AG09319 (cell line): ENCODE results near the gene ZNF142.

Experiments used
- DNase-seq: peaks from one replicate; pipeline ENCODE4 v3.0.0-alpha.2; 2010; ENCODE audit warnings: low read depth; ENCODE audit errors: extremely low read depth
- TF ChIP-seq, protein P1 (sequence below): IDR thresholded peaks from 2 replicates; pipeline ENCODE4 v1.5.1; 2011; ENCODE audit warnings: low read depth, mild to moderate bottlenecking, inconsistent platforms, low read length, moderate library complexity

ZNF142 gene, protein sequence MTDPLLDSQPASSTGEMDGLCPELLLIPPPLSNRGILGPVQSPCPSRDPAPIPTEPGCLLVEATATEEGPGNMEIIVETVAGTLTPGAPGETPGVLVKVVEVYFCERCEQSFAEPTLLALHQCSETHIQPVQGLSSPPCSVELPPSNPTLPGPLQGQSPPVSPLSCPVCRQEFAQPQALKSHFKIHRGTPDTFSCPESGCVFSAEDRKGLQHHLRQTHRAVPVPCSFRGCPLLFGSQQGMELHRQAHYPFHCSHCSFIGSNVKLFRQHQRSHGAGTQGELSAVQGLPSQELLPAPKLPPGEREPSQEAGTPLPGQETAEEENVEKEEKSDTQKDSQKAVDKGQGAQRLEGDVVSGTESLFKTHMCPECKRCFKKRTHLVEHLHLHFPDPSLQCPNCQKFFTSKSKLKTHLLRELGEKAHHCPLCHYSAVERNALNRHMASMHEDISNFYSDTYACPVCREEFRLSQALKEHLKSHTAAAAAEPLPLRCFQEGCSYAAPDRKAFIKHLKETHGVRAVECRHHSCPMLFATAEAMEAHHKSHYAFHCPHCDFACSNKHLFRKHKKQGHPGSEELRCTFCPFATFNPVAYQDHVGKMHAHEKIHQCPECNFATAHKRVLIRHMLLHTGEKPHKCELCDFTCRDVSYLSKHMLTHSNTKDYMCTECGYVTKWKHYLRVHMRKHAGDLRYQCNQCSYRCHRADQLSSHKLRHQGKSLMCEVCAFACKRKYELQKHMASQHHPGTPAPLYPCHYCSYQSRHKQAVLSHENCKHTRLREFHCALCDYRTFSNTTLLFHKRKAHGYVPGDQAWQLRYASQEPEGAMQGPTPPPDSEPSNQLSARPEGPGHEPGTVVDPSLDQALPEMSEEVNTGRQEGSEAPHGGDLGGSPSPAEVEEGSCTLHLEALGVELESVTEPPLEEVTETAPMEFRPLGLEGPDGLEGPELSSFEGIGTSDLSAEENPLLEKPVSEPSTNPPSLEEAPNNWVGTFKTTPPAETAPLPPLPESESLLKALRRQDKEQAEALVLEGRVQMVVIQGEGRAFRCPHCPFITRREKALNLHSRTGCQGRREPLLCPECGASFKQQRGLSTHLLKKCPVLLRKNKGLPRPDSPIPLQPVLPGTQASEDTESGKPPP (N-terminal part only)

DNA sequence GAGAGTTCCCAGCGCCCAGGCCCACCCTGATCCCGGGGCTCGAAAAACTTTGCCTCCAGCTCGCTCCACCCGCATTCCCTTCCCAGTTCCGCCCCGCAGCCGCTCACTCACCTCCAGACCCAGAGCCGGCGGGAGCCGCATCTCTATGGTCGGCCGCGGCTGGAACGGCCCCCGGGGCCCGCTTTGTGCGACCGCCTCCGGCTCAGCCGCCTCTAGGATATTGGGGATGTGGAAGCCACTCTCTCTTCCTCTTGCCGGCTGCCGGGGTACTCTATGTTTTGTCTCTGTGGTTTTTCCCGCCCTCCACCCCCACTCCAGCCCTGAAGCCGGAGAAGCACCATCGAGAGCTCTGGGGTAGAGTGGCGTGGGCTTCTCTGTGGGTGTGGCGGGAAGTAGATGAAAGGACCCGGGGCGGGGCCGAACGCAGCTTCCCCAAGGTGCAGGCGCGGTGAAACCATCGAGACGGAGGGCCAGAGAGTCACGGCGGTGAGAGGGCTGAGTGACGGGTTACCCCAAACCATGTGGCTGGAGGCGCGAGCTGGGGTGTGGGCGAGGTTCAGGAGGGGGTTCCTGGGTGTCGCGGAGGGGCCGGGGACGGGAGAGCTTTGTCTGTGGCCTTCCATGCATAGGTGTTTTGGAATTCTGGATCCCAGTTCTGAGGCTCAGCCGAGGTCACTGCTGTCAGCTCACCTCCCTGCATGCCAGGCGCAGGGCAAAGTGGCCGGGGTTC is at the start of gene ZNF142, which contains the start of gene BCS1L:
TSS of gene ZNF142 (minus strand) at position 366 of the 730 bp plus-strand sequence. CDS start 3,194 bp downstream, outside the sequence.
TSS of gene BCS1L (plus strand) at position 426 of the 730 bp plus-strand sequence. CDS start 1,305 bp downstream, outside the sequence.
- TF ChIP-seq, protein P1, sequence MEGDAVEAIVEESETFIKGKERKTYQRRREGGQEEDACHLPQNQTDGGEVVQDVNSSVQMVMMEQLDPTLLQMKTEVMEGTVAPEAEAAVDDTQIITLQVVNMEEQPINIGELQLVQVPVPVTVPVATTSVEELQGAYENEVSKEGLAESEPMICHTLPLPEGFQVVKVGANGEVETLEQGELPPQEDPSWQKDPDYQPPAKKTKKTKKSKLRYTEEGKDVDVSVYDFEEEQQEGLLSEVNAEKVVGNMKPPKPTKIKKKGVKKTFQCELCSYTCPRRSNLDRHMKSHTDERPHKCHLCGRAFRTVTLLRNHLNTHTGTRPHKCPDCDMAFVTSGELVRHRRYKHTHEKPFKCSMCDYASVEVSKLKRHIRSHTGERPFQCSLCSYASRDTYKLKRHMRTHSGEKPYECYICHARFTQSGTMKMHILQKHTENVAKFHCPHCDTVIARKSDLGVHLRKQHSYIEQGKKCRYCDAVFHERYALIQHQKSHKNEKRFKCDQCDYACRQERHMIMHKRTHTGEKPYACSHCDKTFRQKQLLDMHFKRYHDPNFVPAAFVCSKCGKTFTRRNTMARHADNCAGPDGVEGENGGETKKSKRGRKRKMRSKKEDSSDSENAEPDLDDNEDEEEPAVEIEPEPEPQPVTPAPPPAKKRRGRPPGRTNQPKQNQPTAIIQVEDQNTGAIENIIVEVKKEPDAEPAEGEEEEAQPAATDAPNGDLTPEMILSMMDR, result no peak
- DNase-seq, result peak; percentile 42

DNA sequence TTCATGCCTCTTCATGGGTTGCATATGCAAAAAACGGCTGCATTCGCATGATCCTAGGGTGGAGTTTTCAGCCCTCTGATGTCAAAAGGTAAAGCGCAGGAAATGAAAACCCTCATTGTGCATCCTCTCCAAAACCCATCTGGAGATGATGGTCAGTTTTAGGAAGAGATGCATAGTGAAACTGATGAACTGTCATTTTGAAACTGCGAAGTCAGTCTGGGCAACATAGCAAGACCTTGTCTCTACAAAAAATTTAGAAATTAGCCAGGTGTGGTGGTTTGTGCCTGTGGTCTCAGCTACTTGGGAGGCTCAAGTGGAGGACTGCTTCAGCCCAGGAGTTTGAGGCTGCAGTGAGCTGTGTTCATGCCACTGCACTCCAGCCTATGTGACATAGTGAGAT is 48.7 kb upstream of the ZNF142 start:
- no peak for DNase-seq

DNA sequence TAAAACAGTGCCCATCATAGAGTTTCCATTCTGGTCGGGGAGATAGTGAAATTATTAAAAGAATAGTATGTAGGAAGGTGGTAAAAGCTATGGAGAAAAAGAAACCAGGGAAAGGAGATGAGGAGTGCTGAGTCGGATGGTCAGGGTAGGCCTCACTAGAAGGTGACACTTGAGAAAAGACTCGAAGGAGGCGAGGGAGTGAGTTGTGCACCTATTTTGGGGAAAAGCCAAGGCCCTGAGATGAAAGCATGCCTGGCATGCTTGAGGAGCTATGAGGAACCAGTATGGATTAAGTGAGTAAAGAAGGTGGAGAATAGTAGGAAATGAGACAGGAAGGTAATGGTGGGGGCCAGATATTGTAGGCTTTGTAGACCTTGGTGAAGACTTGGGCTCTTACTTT is 43.9 kb upstream of the ZNF142 start:
- DNase-seq, result no peak
- TF ChIP-seq, protein P1, result no peak

More for the DNA sequence above, 48.7 kb upstream of the ZNF142 start:
- TF ChIP-seq, protein P1, result no peak

DNA sequence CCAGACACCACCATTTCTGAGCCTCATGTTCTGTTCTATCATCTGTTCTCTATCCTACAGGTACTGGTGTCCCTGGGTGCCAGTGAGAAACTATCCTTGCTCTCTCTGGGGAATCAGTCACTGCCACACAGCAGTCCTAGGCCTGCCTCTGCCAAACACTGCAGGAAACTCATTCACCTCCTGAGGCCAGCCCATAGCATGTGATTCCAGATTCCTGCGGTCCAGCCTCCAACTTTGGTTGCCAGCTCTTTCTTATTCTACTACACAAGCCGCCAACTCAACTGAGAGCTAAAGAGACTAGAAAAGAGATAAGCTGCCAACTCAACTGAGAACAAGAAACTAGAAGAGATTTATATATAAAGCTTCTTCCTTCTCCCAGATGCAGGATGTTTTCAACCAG is 42.4 kb upstream of the ZNF142 start:
- TF ChIP-seq, protein P1, result no peak

DNA sequence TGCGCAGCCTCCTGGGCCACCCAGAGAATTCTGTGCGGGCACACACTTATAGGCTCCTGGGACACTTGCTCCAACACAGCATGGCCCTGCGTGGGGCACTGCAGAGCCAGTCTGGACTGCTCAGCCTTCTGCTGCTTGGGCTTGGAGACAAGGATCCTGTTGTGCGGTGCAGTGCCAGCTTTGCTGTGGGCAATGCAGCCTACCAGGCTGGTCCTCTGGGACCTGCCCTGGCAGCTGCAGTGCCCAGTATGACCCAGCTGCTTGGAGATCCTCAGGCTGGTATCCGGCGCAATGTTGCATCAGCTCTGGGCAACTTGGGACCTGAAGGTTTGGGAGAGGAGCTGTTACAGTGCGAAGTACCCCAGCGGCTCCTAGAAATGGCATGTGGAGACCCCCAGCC is 39.5 kb upstream of the ZNF142 start:
- TF ChIP-seq, protein P1, result no peak
- no peak for DNase-seq

More for the DNA sequence above, 42.4 kb upstream of the ZNF142 start:
- no peak for DNase-seq

DNA sequence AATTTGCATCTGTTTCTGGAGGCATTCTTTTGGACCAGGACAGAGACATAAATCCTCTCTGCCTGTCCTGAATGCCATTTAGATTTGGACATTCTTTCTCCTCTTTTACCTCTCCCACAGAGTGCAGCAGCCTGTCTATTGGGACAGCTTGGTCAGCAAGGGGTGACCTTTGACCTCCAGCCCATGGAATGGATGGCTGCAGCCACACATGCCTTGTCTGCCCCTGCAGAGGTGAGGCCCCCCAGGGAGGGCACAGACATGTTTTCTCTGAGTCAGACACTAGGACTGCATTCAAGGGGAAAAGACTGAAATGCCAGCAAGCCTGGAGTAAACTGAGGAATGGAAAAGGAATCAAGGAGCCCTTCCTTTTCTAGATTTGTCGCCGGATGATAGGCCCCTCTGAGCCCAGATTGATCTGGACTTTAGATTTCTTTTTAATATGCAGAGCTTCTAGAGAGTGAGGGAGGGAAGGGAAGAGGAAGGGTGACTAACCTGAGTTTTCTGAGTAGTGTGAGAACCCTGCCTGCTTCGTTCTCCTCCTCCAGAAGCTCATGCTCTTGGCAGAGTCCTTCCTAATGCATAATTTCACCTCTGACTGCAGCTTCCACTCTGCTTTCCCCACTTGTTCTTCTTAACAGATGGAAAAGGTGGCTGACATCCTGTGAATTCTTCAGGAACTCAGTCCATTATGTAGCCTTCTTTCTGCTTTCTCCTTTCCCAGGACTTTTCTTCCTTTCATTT is 35.2 kb upstream of the ZNF142 start:
- no peak for DNase-seq
- TF ChIP-seq, protein P1, result no peak
